Measurements from ENCODE around the gene CCDC186. TPM values are rescaled to one million over a fixed set of nuclear protein-coding genes. Genes with fewer than 3 reads are reported as not detected.

CCDC186 gene
- total RNA-seq, 1 donor, result 14.6 TPM

- peak; percentile 39 for DNase-seq (ENCODE audit: low read depth)
- TF ChIP-seq CTCF (IDR thresholded peaks at IDR 0.05; ENCODE audit: insufficient read depth, low read length), result no peak
- peak overlapping the region; percentile 100 for H3K4me3 ChIP-seq (ENCODE audit: low read depth, low read length)
Measured at GRCh38 chr10:114172216-114172615, 1.8 kb downstream of the CCDC186 start.

GRCh38 chr10:114168450-114169009 lies 5.5 kb downstream of the CCDC186 start:
- no peak for DNase-seq (ENCODE audit: low read depth)
- no peak overlapping the region for H3K4me3 ChIP-seq (ENCODE audit: low read depth, low read length)
- no peak for TF ChIP-seq CTCF (IDR thresholded peaks at IDR 0.05; ENCODE audit: insufficient read depth, low read length)

GRCh38 chr10:114167985-114168384 lies 6.0 kb downstream of the CCDC186 start:
- H3K4me3 ChIP-seq (ENCODE audit: low read depth, low read length), result no peak overlapping the region
- no peak for TF ChIP-seq CTCF (IDR thresholded peaks at IDR 0.05; ENCODE audit: insufficient read depth, low read length)
- DNase-seq (ENCODE audit: low read depth), result no peak

- no peak overlapping the region for H3K4me3 ChIP-seq (ENCODE audit: low read depth, low read length)
- TF ChIP-seq CTCF (IDR thresholded peaks at IDR 0.05; ENCODE audit: insufficient read depth, low read length), result no peak
- DNase-seq (ENCODE audit: low read depth), result no peak
Measured at GRCh38 chr10:114166494-114166893, 7.5 kb downstream of the CCDC186 start.

- TF ChIP-seq CTCF (IDR thresholded peaks at IDR 0.05; ENCODE audit: insufficient read depth, low read length), result no peak
- DNase-seq (ENCODE audit: low read depth), result peak; percentile 71
- H3K4me3 ChIP-seq (ENCODE audit: low read depth, low read length), result no peak overlapping the region
Measured at GRCh38 chr10:114166043-114166442, 8.0 kb downstream of the CCDC186 start.

GRCh38 chr10:114163062-114163461 lies 10.9 kb downstream of the CCDC186 start:
- DNase-seq (ENCODE audit: low read depth), result no peak
- H3K4me3 ChIP-seq (ENCODE audit: low read depth, low read length), result no peak overlapping the region
- TF ChIP-seq CTCF (IDR thresholded peaks at IDR 0.05; ENCODE audit: insufficient read depth, low read length), result no peak

- H3K4me3 ChIP-seq (ENCODE audit: low read depth, low read length), result no peak overlapping the region
- TF ChIP-seq CTCF (IDR thresholded peaks at IDR 0.05; ENCODE audit: insufficient read depth, low read length), result no peak
- DNase-seq (ENCODE audit: low read depth), result no peak
Measured at GRCh38 chr10:114157912-114158311, 16.1 kb downstream of the CCDC186 start.
